RWPE2 (cell line): Measurements from ENCODE around the gene ACSBG1.
A peak's percentile ranks its signal among the peaks of the same experiment; 100 is the strongest.

ENCODE experiments used
- ATAC-seq: fragments of 200-7000 bp; cut with Tn5 transposase; 3 replicates; pipeline ENCODE4 v1.9.1; 2021; ENCODE audit warnings: low read depth
- DNase-seq: peaks from one replicate; pipeline ENCODE4 v3.0.0-alpha.2; 2020; ENCODE audit warnings: low spot score
- H3K27ac ChIP-seq: fragments of 450-650 bp; 2 replicates; pipeline ENCODE4 v1.5.1; 2017; ENCODE audit warnings: mild to moderate bottlenecking; ENCODE audit not compliant: poor library complexity, severe bottlenecking
- H3K27me3 ChIP-seq: fragments of 250-450 bp; sonication (Bioruptor Pico); 2 replicates; pipeline ENCODE4 v1.5.1; 2021; ENCODE audit warnings: mild to moderate bottlenecking, moderate library complexity; ENCODE audit not compliant: insufficient read depth, poor library complexity, severe bottlenecking
- H3K36me3 ChIP-seq: fragments of 250-450 bp; sonication (Bioruptor Pico); 2 replicates; pipeline ENCODE4 v1.5.1; 2020; ENCODE audit warnings: low read depth, mild to moderate bottlenecking, moderate library complexity
- H3K4me1 ChIP-seq: fragments of 250-450 bp; sonication (Bioruptor Pico); 2 replicates; pipeline ENCODE4 v1.5.1; 2021; ENCODE audit warnings: mild to moderate bottlenecking, moderate library complexity; ENCODE audit not compliant: insufficient read depth, poor library complexity, severe bottlenecking
- H3K4me3 ChIP-seq: fragments of 250-450 bp; sonication (Bioruptor Pico); 2 replicates; pipeline ENCODE4 v1.5.1; 2021; ENCODE audit warnings: mild to moderate bottlenecking, moderate library complexity; ENCODE audit not compliant: severe bottlenecking
- H3K9me3 ChIP-seq: fragments of 250-450 bp; sonication (Bioruptor Pico); 2 replicates; pipeline ENCODE4 v1.5.1; 2021; ENCODE audit warnings: mild to moderate bottlenecking, moderate library complexity; ENCODE audit not compliant: severe bottlenecking
- CTCF ChIP-seq: fragments of 450-650 bp; IDR thresholded peaks from one replicate; pipeline ENCODE4 v1.5.1; 2017; ENCODE audit warnings: mild to moderate bottlenecking, moderate library complexity; ENCODE audit not compliant: poor library complexity, severe bottlenecking

ACSBG1 gene

GRCh38 chr15:78212008-78212407, 22.4 kb downstream of the ACSBG1 start:
- ATAC-seq (no peak), DNase-seq (peak; percentile 17)
- Histone ChIP-seq H3K36me3 (no peaks in the 10 kb centered on the region), H3K27me3 (no peaks in the 10 kb centered on the region), H3K27ac (no peak overlapping the region), H3K4me3 (no peak overlapping the region), H3K9me3 (no peaks in the 10 kb centered on the region), H3K4me1 (peaks cover 19% of the 10 kb centered on the region)
- TF ChIP-seq CTCF = no peak

GRCh38 chr15:78211189-78211921, 23.0 kb downstream of the ACSBG1 start:
- H3K27me3 ChIP-seq = no peaks in the 10 kb centered on the region
- ATAC-seq (no peak), DNase-seq (peak; percentile 35)
- H3K4me1 ChIP-seq = peaks cover 12% of the 10 kb centered on the region
- H3K4me3 ChIP-seq = no peak overlapping the region
- no peak for TF ChIP-seq CTCF
- no peaks in the 10 kb centered on the region for H3K9me3 ChIP-seq
- no peak overlapping the region for H3K27ac ChIP-seq
- H3K36me3 ChIP-seq = no peaks in the 10 kb centered on the region

- H3K9me3 ChIP-seq = no peaks in the 10 kb centered on the region
- ATAC-seq (no peak), DNase-seq (peak; percentile 20)
- H3K4me1 ChIP-seq = peaks cover 9% of the 10 kb centered on the region
- TF ChIP-seq CTCF = no peak
- no peaks in the 10 kb centered on the region for H3K27me3 ChIP-seq
- no peaks in the 10 kb centered on the region for H3K36me3 ChIP-seq
- H3K4me3 ChIP-seq = no peak overlapping the region
- H3K27ac ChIP-seq = no peak overlapping the region
These were observed 24.0 kb downstream of the ACSBG1 start for GRCh38 chr15:78210349-78210717.

- ATAC-seq = no peak
- Histone ChIP-seq H3K36me3 (no peaks in the 10 kb centered on the region), H3K9me3 (no peaks in the 10 kb centered on the region), H3K4me1 (peaks cover 9% of the 10 kb centered on the region), H3K4me3 (no peak overlapping the region), H3K27ac (no peak overlapping the region), H3K27me3 (no peaks in the 10 kb centered on the region)
- DNase-seq = peak; percentile 56
- TF ChIP-seq CTCF = no peak
These were observed 24.6 kb downstream of the ACSBG1 start for GRCh38 chr15:78209646-78210348.
